ENCODE results near the gene TFDP2. TPM values are rescaled to one million over a fixed set of nuclear protein-coding genes. Genes with fewer than 3 reads are reported as not detected.
"Not testable (repeated sequence)": the region's sequence is repeated elsewhere in the genome, so short reads cannot be mapped to it uniquely, and the experiment has no call there.

TFDP2 gene
- total RNA-seq, 4 donors from 2014 or later: 30.5 to 75.9 (median 43.0) TPM

DNA sequence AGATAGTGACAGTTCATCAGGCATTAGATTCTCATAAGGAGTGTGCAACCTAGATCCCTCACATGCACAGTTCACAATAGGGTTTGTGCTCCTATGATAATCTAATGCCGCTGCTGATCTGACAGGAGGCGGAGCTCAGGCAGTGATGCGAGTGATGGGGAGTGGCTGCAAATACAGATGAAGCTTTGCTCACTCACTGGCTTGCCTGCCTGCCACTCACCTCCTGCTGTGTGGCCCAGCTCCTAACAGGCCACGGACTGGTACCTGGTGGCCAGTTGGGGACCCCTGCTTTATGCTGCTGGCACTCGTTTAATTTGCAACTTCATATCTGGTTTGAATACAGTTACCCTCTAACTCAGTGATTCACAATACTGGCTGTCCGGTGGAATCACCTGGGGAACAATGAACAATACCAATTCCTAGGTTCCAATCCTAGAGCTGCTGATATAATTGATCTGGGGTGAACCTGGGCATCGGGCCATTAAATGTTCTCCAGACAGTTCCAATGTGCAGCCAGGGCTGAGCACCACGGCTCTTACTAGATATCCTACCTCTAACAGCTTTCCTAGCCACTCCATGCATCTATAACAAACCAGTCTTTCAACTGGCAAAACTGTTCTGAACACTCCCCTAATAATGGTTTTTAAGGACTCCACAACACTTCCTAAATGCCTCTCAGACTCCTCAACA lies 141.5 kb downstream of the TFDP2 start:
- DNase-seq (ENCODE audit: low spot score): no peak
- ATAC-seq (ENCODE audit: low FRiP score): no peak
- TF ChIP-seq, protein P1, sequence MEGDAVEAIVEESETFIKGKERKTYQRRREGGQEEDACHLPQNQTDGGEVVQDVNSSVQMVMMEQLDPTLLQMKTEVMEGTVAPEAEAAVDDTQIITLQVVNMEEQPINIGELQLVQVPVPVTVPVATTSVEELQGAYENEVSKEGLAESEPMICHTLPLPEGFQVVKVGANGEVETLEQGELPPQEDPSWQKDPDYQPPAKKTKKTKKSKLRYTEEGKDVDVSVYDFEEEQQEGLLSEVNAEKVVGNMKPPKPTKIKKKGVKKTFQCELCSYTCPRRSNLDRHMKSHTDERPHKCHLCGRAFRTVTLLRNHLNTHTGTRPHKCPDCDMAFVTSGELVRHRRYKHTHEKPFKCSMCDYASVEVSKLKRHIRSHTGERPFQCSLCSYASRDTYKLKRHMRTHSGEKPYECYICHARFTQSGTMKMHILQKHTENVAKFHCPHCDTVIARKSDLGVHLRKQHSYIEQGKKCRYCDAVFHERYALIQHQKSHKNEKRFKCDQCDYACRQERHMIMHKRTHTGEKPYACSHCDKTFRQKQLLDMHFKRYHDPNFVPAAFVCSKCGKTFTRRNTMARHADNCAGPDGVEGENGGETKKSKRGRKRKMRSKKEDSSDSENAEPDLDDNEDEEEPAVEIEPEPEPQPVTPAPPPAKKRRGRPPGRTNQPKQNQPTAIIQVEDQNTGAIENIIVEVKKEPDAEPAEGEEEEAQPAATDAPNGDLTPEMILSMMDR (IDR thresholded peaks at IDR 0.05): no peak

DNA sequence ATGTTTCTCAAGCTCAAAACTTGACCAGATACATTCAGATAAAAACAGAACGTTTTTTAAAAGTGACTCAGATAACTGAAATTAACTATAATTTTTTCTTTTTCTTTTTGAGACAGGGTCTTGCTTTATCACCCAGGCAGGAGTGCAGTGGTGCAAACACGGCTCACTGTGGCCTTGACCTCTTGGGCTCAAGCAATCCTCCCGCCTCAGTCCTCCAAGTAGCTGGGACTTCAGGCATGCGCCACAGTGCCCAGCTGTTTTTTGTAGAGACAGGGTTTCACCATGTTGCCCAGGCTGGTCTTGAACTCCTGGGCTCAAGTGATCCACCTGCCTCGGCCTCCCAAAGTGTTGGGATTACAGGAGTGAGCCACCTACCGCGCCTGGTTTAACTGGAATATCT lies 144.4 kb downstream of the TFDP2 start:
- not testable (repeated sequence) for DNase-seq (ENCODE audit: low spot score); ATAC-seq (ENCODE audit: low FRiP score)

DNA sequence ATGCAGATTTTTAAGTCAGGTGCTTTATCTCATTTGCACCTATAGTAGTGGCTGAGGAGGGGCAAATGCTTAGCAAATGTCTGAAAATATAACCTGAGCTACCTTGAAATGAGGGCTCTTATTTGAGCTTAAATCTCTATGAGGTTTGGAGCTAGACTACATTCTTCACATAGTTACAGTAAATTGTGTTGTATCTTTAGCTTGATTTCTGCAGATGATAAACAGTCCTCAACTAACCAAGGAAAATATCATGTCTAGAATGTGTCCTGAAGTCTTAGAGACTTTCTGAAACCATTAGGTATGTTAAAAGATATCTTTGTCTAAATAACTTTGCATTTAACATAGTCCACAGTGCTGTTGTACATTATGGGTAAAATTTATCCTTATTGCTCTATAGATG lies 145.3 kb downstream of the TFDP2 start:
- DNase-seq (ENCODE audit: low spot score) (no peak), ATAC-seq (ENCODE audit: low FRiP score) (no peak)
- TF ChIP-seq, protein P1 (IDR thresholded peaks at IDR 0.05): no peak

DNA sequence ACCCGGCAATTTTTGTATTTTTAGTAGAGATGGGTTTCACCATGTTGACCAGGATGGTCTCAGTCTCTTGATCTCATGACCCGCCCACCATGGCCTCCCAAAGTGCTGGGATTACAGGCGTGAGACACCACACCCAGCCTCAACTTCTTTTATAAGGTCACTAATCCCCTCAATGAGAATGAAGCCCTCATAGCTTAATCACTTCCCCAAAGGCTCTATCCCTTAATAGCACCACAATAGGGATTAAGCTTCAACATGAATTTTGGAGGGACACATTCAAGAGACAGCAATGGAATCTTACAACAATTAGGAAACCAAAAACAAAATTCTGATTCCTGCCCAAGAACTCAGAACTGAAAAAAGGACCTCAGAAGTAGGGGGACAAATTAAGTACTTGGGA lies 146.1 kb downstream of the TFDP2 start:
- DNase-seq (ENCODE audit: low spot score) (no peak), ATAC-seq (ENCODE audit: low FRiP score) (no peak)
- TF ChIP-seq, protein P1 (IDR thresholded peaks at IDR 0.05): no peak

DNA sequence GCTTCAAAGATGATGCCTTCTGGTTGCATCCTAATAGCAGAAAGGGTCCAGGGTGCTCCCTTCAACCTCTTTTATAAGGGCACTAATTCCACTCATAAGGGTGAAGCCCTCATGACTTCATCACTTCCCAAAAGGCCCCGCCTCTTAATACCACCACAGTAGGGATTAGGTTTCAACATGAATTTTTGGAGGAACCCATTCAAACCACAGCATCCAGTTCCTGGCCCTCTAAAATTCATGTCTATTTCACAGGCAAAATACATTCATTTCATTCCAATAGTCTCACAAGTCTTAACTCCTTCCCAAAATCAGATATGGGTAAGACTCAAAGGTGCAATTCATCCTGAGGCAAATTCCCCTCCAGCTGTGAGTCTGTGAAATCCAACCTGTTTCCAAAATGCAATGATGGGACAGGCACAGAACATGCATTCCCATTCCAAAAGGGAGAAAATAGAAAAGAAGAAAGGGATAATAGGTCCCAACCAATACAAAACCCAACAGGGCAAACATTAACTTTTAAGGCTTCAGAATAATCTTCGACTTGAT lies 148.9 kb downstream of the TFDP2 start:
- DNase-seq (ENCODE audit: low spot score): no peak
- TF ChIP-seq, protein P1 (IDR thresholded peaks at IDR 0.05): no peak
- ATAC-seq (ENCODE audit: low FRiP score): no peak

DNA sequence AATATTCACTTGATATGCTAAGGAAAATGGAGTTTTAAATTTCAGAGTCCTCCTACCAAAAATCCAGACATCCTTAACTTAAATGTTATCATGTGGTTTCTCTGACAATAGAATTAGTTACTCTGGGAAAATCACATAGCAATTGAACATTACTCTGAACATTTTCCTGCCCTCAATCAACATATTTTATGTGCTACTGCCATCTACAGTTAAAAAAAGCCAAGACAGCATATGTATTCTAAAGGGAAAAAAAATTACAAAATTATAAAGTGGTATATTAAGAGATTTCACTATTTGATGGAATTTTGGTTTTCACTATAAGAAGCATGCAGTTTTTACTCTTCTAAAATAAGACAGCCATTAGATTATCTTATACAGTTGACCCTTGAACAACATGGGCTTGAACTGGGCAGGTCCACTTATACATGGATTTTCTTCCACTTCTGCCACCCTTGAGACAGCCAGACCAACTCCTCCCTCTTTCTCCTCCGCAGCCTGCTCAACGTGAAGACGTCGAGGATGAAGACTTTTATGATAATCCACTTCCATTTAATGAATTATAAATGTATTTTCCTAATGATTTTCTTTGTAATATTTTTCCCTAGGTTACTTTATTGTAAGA lies 150.6 kb downstream of the TFDP2 start:
- ATAC-seq (ENCODE audit: low FRiP score) (no peak), DNase-seq (ENCODE audit: low spot score) (no peak)

DNA sequence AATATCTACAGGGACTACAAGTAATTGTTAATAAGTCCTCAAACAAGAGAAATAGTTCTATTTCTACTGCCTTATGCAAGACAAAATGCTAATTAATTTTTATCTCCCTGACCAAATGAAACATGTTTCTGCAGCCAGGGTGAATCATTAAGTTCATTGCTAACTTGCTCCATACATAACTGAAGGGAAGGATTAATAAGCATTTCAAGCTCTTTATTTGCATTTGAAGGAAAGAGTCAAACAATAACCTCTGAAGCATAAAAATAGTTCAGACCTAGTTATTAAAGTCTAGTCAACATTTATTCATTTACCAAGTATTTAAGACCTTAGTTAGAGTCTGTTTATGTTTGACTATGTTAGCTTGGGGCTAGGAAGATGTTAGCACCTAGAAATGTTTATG lies 152.9 kb downstream of the TFDP2 start:
- DNase-seq (ENCODE audit: low spot score) (no peak), ATAC-seq (ENCODE audit: low FRiP score) (no peak)
- TF ChIP-seq, protein P1 (IDR thresholded peaks at IDR 0.05): no peak

More for the DNA sequence above, 150.6 kb downstream of the TFDP2 start:
- TF ChIP-seq, protein P1 (IDR thresholded peaks at IDR 0.05): no peak
